GM19193 (cell line): ENCODE results near the gene ARL8B.

ENCODE experiments used
- POLR2A ChIP-seq: IDR thresholded peaks from 4 replicates; pipeline ENCODE4 v1.6.1; 2011; ENCODE audit not compliant: insufficient read depth, insufficient read length; ENCODE audit errors: extremely low read depth

ARL8B gene

DNA sequence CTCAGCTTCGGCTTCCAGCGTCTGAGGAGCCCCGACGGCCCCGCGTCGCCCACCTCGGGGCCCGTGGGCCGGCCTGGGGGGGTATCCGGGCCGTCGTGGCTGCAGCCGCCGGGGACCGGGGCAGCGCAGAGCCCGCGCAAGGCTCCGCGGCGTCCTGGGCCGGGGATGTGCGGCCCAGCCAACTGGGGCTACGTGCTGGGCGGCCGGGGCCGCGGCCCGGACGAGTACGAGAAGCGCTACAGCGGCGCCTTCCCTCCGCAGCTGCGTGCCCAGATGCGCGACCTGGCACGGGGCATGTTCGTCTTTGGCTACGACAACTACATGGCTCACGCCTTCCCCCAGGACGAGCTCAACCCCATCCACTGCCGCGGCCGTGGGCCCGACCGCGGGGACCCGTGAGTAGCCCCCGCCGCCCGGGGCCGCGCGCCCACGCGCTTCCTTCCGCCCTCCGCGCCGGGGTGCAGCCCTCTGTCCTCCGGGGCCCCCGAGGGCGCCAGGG, 65.9 kb downstream of the ARL8B start:
- no peak for TF ChIP-seq POLR2A

DNA sequence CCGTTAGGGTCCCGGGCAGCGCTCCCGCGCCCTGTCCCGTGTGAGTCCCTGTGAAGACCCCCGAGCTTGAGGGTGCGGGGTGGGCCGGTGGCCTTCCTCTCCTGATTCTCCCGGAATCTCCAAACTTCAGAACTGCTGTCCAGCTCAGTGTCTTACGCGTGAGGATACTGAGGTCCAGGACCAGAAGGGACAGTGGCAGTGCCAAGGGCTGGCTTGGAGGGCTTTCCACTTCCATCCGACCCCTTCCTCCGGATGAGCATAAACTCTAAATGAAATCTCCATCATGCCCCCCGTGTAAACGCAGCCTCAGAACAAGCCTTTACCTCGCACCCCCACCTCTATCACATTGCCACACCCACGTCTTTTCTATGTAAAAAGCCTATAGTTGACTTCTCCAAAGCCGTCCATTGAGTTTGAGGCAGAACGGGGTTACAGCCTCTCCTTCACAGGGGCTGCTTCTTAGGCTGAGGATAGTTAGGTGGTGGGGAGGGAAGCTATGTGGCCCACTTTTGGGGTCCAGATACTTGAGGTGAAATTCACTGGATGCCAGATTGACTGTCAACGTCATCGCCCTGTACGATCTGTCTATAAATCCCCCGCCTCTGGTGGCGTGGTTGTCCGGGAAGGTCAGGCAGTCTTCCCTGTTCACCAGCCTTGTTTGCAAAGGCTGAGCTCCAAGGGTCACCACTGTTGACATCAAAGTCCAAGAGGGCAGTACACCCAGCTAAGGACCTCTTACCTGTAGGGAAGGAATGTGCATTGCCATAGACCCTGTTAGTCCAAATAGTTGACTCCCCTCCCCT, 66.5 kb downstream of the ARL8B start:
- TF ChIP-seq POLR2A, result peak; percentile 38

DNA sequence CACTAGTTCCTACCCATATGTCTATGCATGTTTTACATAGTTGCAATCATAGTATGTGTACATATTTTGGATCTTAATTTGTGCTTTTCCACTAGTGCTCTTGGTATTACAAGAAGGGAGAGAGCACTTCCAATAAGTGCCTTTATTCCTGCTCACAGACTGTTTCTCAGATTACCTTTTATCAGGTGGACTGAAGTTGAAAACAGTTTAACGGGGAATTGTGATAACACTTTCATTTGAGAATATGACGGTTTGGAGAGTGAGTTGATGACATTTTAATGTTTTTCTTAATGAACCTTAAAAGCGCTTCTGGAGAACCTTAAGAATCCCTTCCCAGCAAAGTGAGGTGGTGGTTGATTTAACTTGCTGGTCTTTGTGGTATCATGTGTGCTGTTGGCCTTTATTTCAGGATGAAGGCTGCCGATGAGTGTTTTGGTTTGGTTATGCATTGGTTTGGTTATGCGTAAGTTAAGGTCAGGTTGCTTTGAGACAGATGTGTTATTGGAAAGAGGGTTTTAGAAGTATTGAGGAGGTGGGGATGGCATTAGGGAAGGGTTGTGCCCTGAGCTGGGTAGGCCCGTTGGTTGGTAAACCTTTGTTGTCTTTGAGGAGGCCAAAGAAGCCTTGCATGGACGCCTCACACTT, 68.2 kb downstream of the ARL8B start:
- TF ChIP-seq POLR2A, result no peak

DNA sequence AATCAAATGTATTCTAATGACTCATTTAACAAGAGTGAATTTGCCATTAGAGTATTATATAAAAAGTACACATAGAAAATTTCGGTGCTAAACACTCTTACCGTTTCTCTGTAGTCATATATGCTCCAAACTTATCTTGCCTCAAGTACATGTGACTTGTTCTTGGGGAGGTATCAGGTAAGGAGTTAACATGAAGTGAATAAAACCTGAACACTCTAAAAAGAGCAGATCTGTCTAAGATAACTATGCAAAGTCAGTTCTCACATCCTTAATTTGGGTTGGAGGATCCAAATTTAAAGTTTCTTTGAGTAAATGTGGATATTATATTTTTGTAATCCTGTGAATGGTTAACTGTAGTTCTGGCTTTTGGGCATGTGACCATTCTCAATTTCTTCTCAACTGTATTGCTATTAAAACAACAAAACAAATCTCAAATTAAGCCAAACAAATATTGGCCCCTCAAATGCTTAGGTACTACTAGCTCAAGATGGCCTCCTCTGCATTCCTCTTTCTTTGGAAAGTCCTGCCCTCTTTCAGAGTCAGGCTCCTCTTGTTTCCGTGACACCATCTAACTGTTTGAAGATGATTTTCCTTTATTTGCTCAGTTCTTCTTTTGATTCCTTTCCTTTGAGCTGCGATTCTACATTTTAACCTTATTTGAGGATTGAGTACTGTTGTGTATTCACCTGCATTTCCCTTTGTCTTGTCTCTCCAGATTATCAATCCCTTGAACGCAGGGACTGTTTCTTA, 69.6 kb downstream of the ARL8B start:
- TF ChIP-seq POLR2A, result peak; percentile 28

DNA sequence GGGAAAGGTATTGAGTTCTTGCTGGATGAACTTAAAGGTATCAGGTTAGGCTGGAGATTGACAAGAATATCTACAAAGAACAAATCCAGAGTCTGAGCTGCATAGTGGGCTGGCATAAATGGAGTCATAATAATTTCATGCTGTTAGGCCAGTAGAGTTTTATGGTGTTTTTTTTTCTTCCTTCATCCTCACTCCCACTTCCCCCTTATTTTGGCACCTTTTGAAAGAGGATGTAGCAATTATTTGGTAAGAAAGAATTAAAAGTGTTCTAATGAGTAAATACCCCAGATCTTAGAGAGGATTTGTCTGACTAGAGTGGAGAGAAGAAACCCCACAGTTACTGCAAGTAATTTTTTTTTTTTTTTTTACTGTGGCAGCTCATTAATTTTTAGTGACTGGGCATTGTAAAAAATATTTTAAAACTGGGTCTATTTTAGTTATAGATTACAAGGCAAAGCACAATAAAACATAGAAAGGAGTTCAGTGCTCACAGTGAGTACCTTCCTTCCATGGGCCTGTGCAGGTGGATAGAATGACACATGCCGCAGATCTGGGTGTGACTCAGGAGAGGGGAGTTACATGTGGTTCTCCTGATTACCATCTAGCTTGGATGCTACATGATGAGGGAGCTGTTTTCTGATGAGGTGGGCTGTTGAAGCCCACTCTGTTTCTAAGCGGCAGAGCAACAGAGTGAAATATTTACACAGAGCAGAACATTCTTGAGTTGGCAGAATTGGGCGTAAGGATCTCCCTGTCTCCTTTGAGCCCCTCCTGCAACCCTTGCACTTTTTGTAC, 70.7 kb downstream of the ARL8B start:
- TF ChIP-seq POLR2A, result no peak

DNA sequence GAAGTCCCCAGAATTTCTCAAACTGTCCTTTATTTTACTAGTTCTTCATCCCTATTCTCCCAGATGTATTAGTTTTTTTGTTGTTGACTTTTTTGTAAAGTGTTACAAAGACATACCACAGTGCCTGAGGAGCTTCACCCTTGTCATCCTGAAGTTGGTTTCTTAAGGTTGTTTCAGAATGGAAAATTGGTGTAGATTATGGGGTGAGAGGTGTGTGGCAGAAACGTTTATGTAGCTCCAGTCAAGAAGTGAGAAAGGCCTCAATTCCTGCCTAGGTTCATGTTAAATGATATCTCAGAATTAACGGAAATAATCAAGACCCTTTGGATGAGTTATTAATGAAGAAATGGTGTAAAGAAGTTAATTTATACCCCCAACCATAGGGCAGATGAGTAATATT, 72.2 kb downstream of the ARL8B start:
- TF ChIP-seq POLR2A, result no peak

DNA sequence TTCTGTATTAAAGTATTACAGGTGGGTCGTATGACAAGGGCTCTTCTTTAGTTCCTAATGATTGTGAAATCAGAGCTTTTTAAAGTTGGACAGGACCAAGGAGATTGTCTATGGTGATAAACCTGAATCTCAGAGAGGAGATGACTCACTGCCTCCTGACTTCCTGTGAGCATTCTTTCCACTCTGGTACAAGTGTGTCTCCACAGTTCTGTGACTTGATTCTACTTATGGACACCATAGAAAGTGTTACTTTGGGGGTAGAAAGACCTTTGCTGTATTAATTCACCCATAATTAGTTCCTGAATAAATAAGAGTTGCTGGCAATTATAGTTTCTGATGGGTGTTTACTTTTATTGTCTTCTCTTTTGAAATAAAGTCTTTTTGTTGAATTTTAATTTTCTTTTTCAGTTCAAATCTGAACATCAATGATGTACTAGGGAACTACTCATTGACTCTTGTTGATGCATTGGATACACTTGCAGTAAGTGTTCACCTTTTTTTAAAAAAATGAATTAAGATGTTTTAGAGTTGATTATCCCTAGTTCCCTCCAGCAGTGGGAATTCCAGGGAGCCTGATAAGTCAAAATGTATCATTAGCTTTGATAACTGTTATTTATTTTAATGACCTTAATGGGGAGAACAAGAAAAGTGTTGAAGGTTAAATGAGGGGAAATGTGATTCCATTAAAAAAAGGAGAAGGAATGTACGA, 72.9 kb downstream of the ARL8B start:
- TF ChIP-seq POLR2A, result no peak

DNA sequence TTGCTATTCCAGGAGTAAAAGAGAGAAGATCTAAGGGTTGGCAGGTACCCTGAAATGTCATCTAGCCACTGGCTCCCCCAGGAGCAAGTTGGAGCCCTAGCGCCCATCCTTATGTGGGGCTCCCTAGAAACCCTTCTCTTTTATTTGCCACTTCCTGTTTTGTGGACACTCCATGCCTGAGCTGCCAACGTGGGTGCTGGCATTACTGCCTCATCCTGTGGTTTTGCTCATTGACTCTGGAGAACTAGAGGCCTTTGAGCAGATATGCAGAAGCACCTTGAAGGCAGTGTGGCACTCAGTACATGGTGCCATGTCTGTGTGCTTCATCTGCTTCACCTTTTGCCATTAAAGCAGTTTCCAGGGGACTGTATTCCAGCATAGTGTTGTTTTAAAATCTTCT, 73.5 kb downstream of the ARL8B start:
- peak; percentile 28 for TF ChIP-seq POLR2A

DNA sequence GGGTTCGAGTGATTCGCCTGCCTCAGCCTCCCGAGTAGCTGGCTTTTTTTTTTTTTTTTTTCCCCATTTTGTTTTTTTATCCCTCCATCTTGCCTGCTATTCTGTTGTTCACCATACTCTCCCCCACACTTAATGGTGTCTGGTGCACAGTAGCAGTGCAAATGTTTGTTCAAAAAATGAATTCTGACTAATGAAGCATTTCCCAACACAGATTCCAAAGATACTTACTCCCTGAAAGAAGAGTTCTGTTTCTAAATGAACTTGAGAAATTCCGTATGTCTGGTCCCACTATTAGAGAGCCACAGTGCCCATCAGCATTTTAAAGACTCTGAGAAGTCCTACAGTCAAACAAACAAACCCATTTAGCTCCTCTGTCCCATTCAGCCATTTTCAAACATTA, 74.9 kb downstream of the ARL8B start:
- no peak for TF ChIP-seq POLR2A

DNA sequence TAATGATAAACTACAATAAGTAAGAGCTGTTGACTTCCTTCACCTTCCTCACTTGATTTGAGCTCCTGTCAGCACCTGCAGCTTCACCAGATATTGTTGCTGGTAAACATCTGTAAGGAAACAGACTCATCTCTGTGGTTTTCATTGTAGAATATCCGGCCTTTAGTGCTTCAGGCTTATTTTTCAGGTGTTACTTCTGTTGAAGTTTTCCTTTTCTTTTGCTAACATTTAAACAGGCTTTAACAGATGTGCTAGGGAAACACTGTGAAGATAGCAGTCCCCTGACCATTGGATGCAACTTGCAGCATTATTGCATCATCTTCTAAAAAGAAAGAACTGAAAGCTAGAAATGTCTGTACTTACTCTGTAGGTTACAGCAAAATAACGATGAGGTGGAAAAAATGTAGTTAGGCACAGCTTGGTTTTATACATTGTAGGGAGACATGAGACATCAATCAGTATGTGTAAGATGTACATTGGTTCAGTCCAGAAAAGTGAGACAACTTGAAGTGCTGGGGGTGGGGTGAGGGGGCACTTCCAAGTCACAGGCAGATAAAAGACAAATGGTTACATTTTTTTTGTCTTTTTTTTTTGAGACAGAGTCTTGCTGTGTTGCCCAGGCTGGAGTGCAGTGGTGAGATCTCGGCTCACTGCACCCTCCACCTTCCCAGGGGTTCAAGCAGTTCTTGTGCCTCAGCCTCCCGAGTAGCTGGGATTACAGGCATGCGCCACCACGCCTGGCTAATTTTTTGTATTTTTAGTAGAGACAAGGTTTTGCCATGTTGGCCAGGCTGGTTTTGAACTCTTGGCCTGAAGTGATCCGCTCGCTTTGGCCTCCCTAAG, 75.6 kb downstream of the ARL8B start:
- TF ChIP-seq POLR2A, result no peak

DNA sequence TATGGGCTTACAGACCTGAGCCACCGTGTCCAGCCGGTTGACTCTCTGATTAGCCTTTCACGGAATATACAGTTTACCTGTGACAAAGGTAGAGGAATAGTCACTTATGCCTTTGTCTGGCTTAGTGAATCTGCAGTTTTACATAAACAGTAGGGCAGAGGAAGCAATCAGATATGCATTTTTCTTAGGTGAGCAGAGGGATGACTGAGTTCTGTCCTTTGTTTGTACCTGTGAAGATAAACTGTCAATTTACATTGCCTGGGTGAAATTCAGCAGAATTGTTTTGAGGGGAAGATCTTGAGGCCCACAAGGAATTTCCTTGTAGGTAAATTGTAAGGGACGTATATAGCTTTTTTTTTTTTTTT, 76.2 kb downstream of the ARL8B start:
- no peak for TF ChIP-seq POLR2A

DNA sequence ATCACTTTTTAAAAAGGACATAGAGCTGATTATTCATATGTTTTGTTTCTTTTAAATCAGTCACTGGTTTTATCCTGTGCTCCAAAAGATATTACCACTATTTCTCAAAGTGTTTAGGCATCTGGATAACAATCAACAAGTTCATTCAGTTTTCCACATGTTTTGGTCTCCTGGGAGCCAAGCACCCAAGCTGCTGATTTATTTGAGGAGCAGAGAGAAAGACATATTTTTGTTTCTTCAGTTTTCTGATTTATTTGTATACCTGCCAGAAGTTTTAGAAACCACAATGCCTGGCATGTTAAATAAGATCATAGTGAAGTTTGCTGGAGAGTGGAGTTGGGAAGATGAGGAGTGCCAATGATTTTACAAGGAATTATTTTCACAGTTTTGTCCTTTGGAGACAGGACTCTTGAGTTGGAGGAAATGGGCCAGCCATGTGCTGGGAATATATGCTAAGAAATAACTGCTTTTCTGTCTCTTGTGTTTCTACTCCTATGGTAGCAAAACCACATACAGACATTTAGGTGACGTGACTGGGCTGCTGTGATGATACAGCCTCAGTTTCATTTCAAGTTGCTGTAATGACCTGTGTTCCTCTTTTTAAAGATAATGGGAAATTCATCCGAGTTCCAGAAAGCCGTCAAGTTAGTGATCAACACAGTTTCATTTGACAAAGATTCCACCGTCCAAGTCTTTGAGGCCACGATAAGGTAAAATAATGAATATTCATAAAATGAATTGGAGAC, 77.1 kb downstream of the ARL8B start:
- TF ChIP-seq POLR2A, result no peak

DNA sequence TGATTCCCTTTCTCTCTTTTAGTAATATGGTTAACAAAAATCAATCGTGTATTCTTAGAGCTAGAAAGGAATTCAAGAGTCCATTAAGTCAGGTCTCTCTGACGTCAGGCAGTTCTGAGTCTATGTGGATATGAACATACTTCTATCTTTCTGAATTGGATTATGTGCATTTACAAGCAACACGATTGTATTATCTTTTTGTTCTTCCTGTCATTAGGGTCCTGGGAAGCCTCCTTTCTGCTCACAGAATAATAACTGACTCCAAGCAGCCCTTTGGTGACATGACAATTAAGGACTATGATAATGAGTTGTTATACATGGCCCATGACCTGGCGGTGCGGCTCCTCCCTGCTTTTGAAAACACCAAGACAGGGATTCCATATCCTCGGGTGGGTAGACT, 79.4 kb downstream of the ARL8B start:
- no peak for TF ChIP-seq POLR2A

DNA sequence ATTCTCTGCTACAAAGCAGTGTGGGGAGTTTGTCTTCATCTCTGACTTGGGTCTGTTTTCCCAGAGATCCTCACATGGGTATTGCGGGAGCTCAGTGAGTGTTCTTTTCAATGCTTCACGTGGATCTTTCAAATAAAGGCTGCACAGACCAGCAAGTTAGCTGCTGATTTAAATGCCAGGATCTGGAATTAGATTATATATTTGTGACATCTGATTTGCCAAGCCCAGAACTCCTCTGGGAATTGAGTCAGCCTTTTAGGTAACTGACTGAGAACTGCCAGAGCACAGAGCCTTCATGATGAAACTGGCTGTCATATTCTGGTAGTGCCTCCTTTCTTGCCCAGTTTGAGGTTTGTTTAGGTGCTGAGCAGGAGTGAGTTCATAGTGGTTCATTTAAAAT, 80.1 kb downstream of the ARL8B start:
- TF ChIP-seq POLR2A, result no peak
